NB4 (cell line): Measurements from ENCODE around the gene LIAS.

Experiments
- CTCF ChIP-seq: IDR thresholded peaks from one replicate; pipeline ENCODE4 v1.5.1; 2012; ENCODE audit warnings: low read depth, low read length
- MYC ChIP-seq: IDR thresholded peaks from 2 replicates; pipeline ENCODE4 v1.6.1; 2011; ENCODE audit warnings: low read depth, low read length
- POLR2A ChIP-seq: IDR thresholded peaks from 2 replicates; pipeline ENCODE4 v1.6.1; 2011; ENCODE audit warnings: mild to moderate bottlenecking; ENCODE audit not compliant: insufficient read length; ENCODE audit errors: extremely low read depth

DNA sequence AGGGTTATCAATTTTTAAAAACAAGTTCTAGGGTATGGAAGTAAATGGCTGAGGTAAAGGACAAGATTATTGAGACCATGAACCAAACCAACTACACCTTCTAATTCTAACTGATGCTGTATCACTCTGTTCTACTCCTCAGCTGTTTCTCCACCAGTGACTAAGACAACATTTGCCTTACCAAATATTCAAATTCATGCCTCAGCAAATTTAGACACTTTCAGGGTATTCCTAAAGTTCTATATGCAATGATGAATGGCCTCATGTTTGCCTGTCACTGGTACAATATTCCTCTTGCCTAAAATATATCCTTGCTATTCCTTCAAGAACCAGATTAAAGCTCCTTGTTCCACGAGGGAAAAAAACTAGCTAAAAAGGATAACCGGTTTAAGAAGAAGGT lies 5.1 kb upstream of the LIAS start:
- TF ChIP-seq CTCF (no peak), POLR2A (no peak), MYC (no peak)
